DOHH2 (cell line): ENCODE results near the gene MRPL22.
"Not testable (repeated sequence)": the region's sequence is repeated elsewhere in the genome, so short reads cannot be mapped to it uniquely, and the experiment has no call there.

ENCODE experiments used
- H3F3A ChIP-seq: fragments of 200-600 bp; sonication (generic), shearing (Covaris generic); 2 replicates; pipeline ENCODE4 v1.6.0; 2016; ENCODE audit warnings: antibody characterized with exemption, mild to moderate bottlenecking; ENCODE audit not compliant: control insufficient read depth, insufficient read depth
- H3K27ac ChIP-seq: fragments of 200-600 bp; sonication (generic); 2 replicates; pipeline ENCODE4 v1.5.1; 2014; ENCODE audit warnings: low read depth, mild to moderate bottlenecking, low read length, moderate library complexity
- H3K27me3 ChIP-seq: fragments of 200-600 bp; sonication (generic); 2 replicates; pipeline ENCODE4 v1.6.1; 2014; ENCODE audit warnings: mild to moderate bottlenecking, low read length, mixed read lengths; ENCODE audit not compliant: control insufficient read depth
- H3K36me3 ChIP-seq: fragments of 200-600 bp; sonication (generic); 2 replicates; pipeline ENCODE4 v1.6.1; 2014; ENCODE audit warnings: mild to moderate bottlenecking, low read length, moderate library complexity, mixed read lengths; ENCODE audit not compliant: control insufficient read depth
- H3K4me1 ChIP-seq: fragments of 200-600 bp; sonication (generic); 2 replicates; pipeline ENCODE4 v1.6.1; 2014; ENCODE audit warnings: mild to moderate bottlenecking, low read length, mixed read lengths; ENCODE audit not compliant: control insufficient read depth
- H3K4me2 ChIP-seq: fragments of 200-600 bp; sonication (generic); 2 replicates; pipeline ENCODE4 v1.6.0; 2014; ENCODE audit warnings: mild to moderate bottlenecking, low read length, moderate library complexity
- H3K4me3 ChIP-seq: fragments of 200-600 bp; sonication (generic); 2 replicates; pipeline ENCODE4 v1.5.1; 2014; ENCODE audit warnings: mild to moderate bottlenecking, low read length, mixed read lengths
- H3K79me2 ChIP-seq: fragments of 200-600 bp; sonication (generic); 2 replicates; pipeline ENCODE4 v1.6.1; 2014; ENCODE audit warnings: mild to moderate bottlenecking, low read length, mixed read lengths; ENCODE audit not compliant: control insufficient read depth
- H3K9me2 ChIP-seq: fragments of 200-600 bp; sonication (generic); replicated peaks from 2 replicates; pipeline ENCODE4 v1.6.1; 2014; ENCODE audit warnings: mild to moderate bottlenecking, low read length, mixed read lengths; ENCODE audit not compliant: control insufficient read depth
- H3K9me3 ChIP-seq: fragments of 200-600 bp; sonication (generic); 2 replicates; pipeline ENCODE4 v1.6.1; 2014; ENCODE audit warnings: antibody characterized with exemption, low read length, mixed read lengths; ENCODE audit not compliant: control insufficient read depth, insufficient read depth
- H4K20me1 ChIP-seq: fragments of 200-600 bp; sonication (generic); 2 replicates; pipeline ENCODE4 v1.6.0; 2014; ENCODE audit warnings: low read depth, mild to moderate bottlenecking, antibody characterized with exemption, low read length, moderate library complexity; ENCODE audit not compliant: control insufficient read depth, insufficient read depth
- EZH2phosphoT487 ChIP-seq: fragments of 200-600 bp; sonication (generic); IDR thresholded peaks from 2 replicates; pipeline ENCODE4 v1.6.1; 2017; ENCODE audit warnings: borderline replicate concordance, mild to moderate bottlenecking, antibody characterized with exemption, low read length, moderate library complexity, mixed read lengths
- TF ChIP-seq, protein P1 (sequence below): fragments of 200-600 bp; sonication (generic); IDR thresholded peaks from one replicate; pipeline ENCODE4 v1.5.1; 2014; ENCODE audit warnings: antibody characterized with exemption, mild to moderate bottlenecking, low read depth, low read length; ENCODE audit not compliant: poor library complexity, severe bottlenecking

Gene MRPL22

GRCh38 chr5:154937186-154937717 is 3.6 kb upstream of the MRPL22 start:
- Histone ChIP-seq H3K27me3 (no peaks in the 10 kb centered on the region), H3K79me2 (peaks cover 60% of the 10 kb centered on the region)

GRCh38 chr5:154937718-154938466 is 3.0 kb upstream of the MRPL22 start, which contains the start of gene GEMIN5:
Gene GEMIN5 (minus strand): TSS chr5:154938211. CDS start chr5:154938133, 78 bp downstream.
- H3K27me3 ChIP-seq, result no peaks in the 10 kb centered on the region
- no peaks in the 10 kb centered on the region for H4K20me1 ChIP-seq
- H3K9me3 ChIP-seq, result no peaks in the 10 kb centered on the region
- TF ChIP-seq EZH2phosphoT487, result no peak
- TF ChIP-seq, protein P1, sequence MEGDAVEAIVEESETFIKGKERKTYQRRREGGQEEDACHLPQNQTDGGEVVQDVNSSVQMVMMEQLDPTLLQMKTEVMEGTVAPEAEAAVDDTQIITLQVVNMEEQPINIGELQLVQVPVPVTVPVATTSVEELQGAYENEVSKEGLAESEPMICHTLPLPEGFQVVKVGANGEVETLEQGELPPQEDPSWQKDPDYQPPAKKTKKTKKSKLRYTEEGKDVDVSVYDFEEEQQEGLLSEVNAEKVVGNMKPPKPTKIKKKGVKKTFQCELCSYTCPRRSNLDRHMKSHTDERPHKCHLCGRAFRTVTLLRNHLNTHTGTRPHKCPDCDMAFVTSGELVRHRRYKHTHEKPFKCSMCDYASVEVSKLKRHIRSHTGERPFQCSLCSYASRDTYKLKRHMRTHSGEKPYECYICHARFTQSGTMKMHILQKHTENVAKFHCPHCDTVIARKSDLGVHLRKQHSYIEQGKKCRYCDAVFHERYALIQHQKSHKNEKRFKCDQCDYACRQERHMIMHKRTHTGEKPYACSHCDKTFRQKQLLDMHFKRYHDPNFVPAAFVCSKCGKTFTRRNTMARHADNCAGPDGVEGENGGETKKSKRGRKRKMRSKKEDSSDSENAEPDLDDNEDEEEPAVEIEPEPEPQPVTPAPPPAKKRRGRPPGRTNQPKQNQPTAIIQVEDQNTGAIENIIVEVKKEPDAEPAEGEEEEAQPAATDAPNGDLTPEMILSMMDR, result no peak
- peaks cover 33% of the 10 kb centered on the region for H3K36me3 ChIP-seq
- 0 out of 2 replicates have a peak, but pooled peaks cover 6% of the 10 kb centered on the region for H3F3A ChIP-seq
- H3K4me2 ChIP-seq, result peak within 1 kb of the TSS; percentile 85
- H3K79me2 ChIP-seq, result peaks cover 66% of the 10 kb centered on the region
- no peak within 1 kb of the TSS for H3K27ac ChIP-seq
- H3K4me3 ChIP-seq, result peak within 1 kb of the TSS; percentile 87
- H3K4me1 ChIP-seq, result peaks cover 37% of the 10 kb centered on the region
- H3K9me2 ChIP-seq, result no peaks in the 10 kb centered on the region

More at GRCh38 chr5:154937186-154937717, 3.6 kb upstream of the MRPL22 start:
- no peaks in the 10 kb centered on the region for H4K20me1 ChIP-seq
- H3K4me3 ChIP-seq, result peak overlapping the region; percentile 87
- H3K9me2 ChIP-seq, result no peaks in the 10 kb centered on the region
- 0 out of 2 replicates have a peak, but pooled peaks cover 6% of the 10 kb centered on the region for H3F3A ChIP-seq
- peaks cover 30% of the 10 kb centered on the region for H3K4me1 ChIP-seq
- no peak overlapping the region for H3K27ac ChIP-seq
- H3K9me3 ChIP-seq, result no peaks in the 10 kb centered on the region
- no peak for TF ChIP-seq EZH2phosphoT487
- TF ChIP-seq, protein P1, result no peak
- H3K36me3 ChIP-seq, result peaks cover 34% of the 10 kb centered on the region
- peak overlapping the region; percentile 85 for H3K4me2 ChIP-seq

DNA sequence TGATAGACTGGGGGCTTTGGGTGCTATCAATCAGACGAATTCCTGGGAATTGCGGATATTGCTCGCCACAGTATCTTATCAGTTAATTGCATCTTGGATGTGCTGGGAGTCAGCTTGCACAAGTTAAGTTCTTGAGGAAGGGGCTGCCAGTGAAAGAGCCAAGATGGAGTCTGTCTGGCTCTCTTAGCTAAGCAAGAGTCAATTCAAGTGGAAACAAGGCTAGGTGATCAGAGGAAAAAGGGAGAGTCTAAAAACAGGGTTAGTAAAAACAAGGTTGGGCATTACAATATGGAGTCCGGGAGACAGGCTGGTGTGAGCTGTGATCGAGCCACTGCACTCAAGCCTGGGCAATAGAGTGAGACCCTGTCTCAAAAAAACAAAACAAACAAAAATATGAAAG is 1.5 kb upstream of the MRPL22 start:
- not testable (repeated sequence) for H3K9me3 ChIP-seq, H3K9me2 ChIP-seq, H3K27me3 ChIP-seq, H4K20me1 ChIP-seq, H3K27ac ChIP-seq, H3K4me3 ChIP-seq, H3F3A ChIP-seq, H3K4me2 ChIP-seq
- Histone ChIP-seq H3K36me3 (peaks cover 30% of the 10 kb centered on the region), H3K4me1 (peaks cover 40% of the 10 kb centered on the region), H3K79me2 (peaks cover 72% of the 10 kb centered on the region)

- Histone ChIP-seq H3K79me2 (peaks cover 72% of the 10 kb centered on the region), H3K9me2 (no peaks in the 10 kb centered on the region), H3F3A (peaks cover 14% of the 10 kb centered on the region; the same call in 1 of the 2 replicates), H3K4me1 (peaks cover 40% of the 10 kb centered on the region), H3K27me3 (no peaks in the 10 kb centered on the region), H4K20me1 (no peaks in the 10 kb centered on the region), H3K36me3 (peaks cover 25% of the 10 kb centered on the region), H3K27ac (peak overlapping the region; percentile 28; the same call in 1 of the 2 replicates), H3K9me3 (no peaks in the 10 kb centered on the region), H3K4me3 (peak overlapping the region; percentile 91), H3K4me2 (peak overlapping the region; percentile 87)
- no peak for TF ChIP-seq EZH2phosphoT487
- TF ChIP-seq, protein P1, result no peak
Observed at GRCh38 chr5:154940375-154940771, 500 bp upstream of the MRPL22 start.
